Stomach (tissue), 4 donors: ENCODE measurements around the gene ACTR8.

Source experiments
- POLR2A ChIP-seq, 4 donors: fragments of 450-650 bp; IDR thresholded peaks; one replicate each; pipeline ENCODE4 v1.6.1; 2016; ENCODE audit warnings: antibody characterized with exemption in 4 of 4, control low read depth in 2 of 4, mild to moderate bottlenecking in 1 of 4, moderate library complexity in 1 of 4
- POLR2AphosphoS5 ChIP-seq, 3 donors: sonication (generic); formaldehyde crosslinking; IDR thresholded peaks; one replicate each; pipeline ENCODE4 v1.6.1; 2016; ENCODE audit warnings: antibody characterized with exemption in 3 of 3

DNA sequence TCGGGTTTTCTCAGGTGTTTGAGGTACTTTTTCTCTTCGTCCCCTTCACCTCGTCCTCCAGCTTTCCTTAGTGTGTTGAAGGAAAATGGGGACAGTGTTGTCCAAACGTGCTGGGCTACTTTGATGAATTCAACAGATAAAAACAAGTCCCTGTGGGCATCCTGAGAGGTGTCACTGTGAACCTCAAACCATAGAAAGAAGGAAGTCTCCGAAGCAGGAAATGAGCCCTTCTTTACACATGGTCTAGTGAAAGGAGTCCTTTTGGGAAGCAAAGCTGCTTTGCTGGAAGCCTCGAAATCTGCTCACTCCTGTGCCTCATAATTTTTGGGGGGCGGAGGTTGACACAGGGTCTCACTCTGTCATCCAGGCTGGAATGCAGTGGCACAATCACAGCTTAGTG is 25.0 kb downstream of the ACTR8 start:
- TF ChIP-seq POLR2AphosphoS5 (IDR thresholded peaks at IDR 0.05): no peak
- no peak for TF ChIP-seq POLR2A (IDR thresholded peaks at IDR 0.05)
